GM19328 (cell line): Measurements from ENCODE around the gene CTSO.

Experiments
- ATAC-seq: cut with Tn5 transposase; IDR thresholded peaks from one replicate; pipeline ENCODE4 v1.9.1; 2021; ENCODE audit warnings: mild to moderate bottlenecking, moderate library complexity; ENCODE audit not compliant: unreplicated experiment

The CTSO gene, protein sequence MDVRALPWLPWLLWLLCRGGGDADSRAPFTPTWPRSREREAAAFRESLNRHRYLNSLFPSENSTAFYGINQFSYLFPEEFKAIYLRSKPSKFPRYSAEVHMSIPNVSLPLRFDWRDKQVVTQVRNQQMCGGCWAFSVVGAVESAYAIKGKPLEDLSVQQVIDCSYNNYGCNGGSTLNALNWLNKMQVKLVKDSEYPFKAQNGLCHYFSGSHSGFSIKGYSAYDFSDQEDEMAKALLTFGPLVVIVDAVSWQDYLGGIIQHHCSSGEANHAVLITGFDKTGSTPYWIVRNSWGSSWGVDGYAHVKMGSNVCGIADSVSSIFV

DNA sequence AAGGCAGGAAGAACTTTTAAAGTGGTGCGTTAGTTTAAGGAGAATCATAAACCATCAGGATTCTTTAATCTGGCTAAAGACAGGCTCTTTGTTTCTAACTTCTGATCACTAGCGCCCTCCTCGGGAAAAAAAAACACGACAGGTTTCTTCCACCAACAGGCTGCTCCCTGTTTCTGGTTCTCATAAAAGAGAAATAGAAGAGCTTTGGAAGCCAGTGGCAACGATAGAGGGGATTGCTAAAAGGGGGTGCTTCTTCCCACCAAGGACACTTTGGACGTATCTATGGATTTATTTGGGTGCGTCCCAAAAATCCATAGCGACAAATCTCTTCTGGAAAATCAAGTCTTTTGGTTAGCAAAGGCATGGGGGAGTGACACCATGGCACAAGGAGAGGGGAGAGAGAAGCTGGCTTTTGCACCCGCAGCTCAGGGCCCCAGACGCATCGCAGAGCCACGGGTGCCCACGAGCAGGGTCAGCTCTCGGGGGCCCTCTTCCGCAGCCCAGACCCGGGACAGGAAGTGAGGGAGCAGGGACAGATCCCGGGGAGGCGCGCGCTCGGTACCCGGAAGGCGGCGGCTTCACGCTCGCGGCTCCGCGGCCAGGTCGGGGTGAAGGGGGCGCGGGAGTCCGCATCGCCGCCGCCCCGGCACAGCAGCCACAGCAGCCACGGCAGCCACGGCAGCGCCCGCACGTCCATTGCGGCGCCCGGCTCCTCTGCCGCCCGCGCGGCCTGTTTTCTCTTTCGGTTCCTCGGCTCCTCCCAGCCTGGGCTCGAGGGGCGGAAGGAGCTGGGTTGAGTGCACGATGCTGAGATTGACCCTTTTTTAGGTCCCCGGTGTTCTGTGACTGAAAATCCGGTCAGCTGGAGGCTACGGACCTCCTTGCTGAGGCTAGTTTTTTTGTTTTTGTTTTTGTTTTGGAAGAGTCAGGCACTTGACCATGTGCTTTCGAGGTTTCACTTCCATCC lies at the start of gene CTSO:
Gene CTSO (minus strand): TSS at position 716 of the 967 bp plus-strand sequence. CDS start 19 bp downstream, at position 697.
- peak; percentile 91 for ATAC-seq

DNA sequence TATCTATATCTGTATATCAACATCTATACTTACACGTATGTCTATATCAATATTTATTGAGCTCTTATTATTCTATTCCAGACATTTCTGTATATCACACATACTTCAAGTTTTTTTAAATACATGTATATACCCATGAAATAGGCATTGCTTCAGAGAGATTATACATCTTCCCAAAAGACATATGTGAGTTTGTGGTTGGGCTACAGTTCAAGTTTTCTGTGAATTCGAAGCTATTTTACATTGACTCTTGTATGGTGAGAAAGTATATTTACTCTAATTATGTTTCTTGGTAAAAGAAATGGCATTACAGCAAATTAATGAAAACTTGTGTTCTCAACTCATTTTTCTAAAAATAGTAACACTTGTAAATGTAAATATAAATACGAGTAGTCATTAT lies 46.8 kb upstream of the CTSO start:
- ATAC-seq, result no peak

DNA sequence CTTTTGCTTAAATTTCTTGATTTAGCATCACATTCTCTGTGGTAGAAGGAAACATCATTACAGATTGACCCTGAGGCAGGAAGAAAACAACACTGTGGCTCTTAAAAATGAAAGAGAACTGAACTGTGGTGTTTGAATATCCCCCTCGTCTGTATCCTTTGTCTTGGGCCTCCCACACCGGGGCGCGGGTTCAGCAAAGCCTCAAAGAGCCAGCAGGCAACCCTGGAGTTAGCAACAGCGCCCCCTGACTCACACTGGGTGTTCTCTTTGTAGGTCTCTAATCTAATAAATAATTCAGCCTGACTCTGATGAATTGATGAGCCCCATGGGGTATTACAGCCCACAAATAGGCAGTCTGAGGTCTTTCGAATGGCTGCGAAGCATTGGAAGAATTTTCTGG lies 46.1 kb upstream of the CTSO start:
- ATAC-seq, result no peak

DNA sequence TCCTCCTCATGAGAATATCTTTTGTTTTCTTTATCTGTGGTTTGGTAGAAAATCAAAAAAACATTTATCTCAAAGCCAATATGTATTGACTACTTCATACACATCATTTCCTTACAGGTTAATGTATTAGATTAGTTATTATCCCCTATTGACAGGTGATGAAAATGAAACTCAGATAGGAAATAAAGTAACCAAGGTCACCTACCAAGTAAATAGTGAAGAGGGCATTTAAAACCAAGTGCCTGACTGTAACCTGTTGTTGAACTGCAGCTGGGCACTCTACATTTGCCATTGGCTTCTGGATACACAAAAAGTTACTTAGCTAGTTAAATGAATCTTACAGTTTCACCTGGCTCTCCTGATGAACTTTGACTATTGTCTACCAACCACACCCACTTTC lies 41.4 kb upstream of the CTSO start:
- no peak for ATAC-seq

DNA sequence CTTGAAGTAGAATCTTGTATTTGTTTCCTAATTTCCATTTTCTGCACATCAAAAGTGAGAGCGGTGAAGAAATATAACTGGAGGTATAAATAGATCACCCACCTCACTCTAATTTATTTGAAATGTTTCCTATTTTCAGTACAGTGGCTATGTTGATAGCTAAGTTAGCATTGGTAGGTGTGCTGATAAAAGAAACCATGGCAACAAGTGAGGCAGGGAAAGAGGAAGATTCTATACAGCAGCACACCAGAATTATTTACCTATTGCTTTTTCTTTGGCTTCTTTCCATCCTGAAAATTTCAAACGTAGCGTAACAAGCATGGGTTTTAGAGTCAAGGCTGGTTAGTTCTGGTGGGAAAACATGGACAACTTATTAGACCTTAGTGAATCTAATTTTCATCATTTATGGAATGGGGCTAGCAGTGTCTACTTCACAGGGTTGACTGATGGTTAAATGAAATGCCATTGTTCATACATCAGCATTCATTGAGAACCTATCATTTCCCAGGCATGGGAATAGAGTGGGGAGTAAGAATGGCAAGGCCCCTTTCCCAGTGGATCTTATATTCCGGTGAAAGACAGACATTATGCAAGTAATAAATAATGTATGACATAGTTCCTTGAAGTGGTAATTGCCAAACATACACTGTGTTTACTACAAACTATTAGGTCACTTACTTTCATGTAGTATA lies 30.6 kb upstream of the CTSO start:
- ATAC-seq, result no peak

DNA sequence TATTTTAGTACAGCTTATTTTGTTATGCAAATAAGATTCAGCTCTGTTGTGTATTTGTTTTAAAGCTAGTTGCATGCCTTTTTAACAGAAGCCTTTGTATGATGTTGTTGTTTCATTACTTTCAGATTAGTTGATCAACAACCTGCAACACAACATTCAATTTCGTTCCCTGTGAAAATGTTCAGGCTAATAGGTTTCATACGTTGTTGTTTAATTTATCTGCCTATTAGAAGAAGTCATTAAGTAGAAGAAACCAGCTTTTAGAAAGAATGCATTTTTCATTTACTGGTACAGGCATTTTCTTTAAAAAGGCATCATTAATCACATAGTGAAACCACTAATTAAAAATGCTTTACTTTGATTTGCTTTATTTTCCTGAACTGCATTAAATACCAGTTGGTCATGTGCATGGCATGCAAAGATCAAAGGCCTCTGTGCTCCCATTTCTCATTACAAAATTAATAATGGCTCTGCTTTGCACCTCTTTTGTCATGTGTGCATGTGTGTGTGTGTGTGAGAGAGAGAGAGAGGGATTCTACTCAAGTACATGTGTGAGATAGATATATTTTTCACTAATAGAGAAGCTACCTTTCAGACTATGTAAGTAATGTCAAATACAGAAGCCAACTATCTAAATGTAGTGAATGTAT lies 29.2 kb upstream of the CTSO start:
- no peak for ATAC-seq

DNA sequence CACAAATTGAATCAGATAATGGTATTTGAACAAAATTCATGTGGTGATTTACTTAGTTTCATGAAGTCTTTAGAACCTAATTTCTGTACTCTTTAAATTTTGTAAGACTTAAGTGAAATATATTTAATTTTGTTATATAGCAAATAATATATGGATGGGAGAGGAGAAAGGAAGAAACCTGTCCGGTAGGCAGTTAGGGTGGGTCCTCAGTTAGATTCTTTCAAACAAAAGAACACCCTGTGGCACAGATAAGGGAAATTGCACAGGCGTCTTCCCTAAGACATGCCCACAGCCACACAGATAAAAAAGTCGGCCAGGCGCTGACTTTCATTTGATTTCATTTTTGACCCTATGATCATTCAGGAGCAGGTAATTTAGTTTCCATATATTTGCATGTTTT lies 25.1 kb upstream of the CTSO start:
- no peak for ATAC-seq

DNA sequence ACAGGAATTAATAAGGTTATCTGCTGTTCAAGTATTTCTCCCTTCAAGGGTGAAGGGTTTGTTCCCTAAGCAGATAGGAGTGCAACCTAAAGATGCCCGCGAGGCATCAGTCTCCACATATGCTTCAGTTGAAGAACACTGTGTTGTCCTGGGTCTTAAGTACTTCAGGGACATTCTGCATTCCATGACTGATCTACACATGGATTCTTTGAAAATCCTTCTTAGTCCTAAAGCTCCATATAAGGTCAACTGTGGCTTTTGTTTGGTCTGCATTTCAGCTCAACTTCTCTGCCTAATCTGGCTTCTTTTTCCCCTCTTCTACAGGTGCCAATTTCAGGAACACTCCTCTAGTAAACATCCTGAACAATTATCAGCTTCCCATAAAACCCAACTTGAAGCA lies 21.8 kb upstream of the CTSO start:
- no peak for ATAC-seq

DNA sequence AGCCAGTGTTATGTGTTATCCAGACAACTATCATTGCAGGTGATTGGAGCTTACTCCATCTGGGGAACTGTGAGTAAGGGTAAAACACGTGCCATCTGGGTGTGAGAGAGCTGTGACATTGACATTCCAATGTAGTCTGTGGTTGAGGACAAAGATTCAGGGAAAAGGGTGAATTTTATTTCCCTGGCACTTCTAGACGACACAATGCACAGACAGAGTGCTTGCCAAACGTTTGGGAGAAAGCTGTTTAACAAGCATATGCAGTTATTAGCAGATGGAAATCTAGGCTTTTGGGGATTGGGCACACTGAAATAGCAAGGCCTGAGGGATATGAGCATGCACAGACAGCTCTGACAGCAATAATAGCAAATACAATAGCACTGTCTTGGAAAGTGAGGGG lies 21.3 kb upstream of the CTSO start:
- ATAC-seq, result no peak

DNA sequence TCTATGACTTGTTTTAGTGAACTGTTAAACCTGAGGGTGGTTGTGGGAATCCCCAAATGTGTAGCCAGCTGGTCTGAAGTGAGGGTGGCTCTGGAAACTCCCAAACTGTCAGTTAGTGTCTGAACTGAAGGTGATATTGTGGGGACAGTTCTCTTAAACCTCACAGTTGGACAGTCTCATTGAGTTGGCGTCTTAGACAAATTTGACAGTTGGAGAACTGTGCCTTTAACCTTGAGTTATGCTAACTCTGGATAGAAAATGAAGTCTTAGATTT lies 20.7 kb upstream of the CTSO start:
- ATAC-seq, result peak; percentile 91

DNA sequence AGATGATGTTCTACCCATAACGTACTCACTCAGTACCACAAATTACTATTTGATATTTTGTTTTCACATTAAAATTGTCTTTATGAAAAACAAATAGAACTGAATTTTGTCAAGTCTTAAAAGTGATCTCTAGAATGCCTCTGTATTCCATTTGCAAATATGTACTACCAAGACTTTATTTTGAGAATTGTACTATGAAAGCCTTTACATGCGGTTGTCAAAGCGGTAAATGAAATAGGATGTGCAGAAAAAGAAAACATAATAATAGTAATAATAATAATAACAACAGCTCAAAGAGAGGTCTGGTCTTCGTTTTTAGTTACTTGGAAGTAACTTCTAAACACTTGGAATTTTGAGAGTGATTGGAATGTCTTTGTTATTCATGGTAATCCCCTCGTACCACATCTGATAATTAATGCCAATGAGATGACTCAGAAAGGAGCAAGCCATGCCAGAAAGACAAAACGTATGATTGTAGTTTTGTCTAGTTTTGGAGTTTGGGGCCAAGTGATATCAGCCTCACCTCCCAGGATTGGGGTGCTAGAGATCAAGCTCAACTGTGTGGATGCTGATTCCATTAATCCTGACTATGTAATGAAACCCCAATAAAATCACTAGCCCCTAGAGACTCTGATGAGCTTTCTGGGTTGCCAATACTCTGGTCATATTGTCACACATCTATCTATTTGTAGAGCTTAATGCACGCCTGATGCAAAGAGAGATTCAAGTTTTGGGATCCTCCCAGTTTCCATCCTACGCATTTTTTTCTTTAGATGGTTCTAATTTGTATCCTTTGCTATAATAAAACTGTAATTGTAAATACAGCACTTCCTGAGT lies 20.2 kb upstream of the CTSO start:
- peak; percentile 19 for ATAC-seq

DNA sequence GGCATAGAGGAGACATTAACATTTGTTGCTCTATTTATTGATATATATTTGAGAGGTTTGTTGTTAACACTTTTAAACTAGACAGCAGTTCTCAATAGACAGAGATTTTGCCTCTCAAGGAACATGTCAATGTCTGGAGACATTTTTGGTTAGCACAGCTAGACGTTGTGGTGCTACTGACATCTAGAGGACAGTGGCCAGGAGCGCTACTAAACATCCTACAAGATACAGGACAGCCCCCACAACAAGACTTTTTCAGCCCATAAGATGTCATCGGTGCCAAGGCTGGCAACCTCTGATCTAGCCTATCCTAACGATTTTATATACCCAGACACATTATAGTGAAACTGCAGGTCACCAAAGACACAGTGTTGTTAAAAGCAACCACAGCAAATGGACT lies 18.4 kb upstream of the CTSO start:
- no peak for ATAC-seq

DNA sequence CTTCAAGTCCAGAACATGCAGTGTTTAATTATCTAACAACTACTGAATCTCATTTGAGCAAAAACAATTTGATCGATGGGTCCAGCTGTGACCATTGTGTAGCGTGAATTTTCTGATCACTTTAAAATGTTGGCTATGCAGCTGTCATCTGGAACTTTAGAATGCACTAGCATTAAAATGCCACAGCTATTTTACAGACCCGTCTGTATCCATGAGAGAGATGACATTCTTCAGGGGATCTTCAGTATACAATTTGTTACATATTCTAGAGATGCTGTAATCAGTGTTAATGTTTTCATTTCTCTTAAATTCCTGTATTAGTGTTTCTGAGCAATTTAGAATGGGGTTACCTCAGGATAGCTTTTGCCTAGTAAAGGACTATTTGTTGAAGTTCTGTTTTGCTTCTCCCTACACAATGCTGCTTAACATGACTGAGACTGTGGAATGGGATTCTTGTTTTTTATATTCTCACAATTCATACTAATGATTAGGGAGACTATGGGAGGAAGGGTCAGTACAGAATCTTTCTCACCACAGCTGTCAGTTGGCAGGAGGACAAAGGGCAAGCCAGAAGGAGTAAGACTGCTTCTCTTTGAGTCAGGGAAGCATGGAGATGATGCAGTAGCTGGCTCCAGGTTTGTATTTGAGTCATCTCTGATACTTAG lies 13.2 kb upstream of the CTSO start:
- no peak for ATAC-seq

DNA sequence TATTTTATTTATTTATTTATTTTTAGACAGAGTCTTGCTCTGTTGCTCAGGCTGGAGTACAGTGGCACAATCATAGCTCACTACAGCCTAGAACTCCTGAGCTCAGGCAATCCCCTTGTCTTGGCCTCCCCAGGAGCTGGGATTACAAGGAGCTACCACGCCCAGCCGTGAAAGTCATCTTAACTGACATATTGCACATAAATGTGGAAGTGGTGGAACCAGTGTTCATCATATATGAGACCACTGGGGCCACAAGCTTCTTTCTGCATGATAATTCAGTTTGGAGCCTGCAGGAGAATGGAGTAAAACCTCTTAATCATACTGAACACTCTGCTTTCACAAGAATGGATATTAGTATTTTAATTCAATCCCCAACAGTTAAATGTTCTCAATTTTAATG lies 12.5 kb upstream of the CTSO start:
- ATAC-seq, result no peak

DNA sequence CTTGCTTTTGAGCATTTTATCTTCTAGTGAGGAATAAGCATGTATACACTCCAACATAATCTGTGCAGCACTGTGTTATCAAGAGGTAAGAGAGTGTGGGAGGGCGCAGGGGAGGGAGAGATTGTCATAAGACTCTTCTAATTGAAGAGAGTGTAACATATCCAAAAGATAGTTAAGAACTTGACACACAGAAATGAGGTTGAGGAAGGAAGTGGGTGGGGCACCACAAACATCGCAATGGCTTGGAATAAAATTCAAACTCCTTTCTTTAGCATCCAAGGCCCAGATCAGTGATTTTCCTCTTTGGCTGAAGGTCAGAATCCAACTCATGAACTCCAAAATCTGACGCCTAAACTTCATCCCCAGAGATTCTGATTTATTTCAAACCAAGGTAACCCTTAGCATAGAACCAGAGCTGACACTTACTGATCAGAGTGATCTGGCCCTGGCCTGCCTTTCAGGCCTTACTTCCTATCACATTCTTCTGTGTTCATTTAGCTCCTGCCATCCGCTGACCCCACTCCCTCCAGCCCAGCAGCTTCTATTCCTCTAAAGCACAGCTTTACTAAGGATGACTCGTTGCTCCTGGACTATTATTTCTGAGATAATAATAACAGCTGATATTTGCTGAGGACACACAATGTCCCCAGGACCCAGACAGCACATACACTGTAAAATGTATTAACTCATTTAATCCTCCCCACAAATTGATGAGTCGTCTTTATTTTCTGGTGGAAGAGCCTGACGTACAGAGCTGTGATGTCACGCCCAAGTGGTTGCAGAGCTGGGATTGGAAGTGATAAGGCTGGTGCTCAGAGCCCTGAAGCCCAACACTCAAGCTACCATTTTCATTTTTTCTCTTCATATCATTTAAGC lies 10.6 kb upstream of the CTSO start:
- ATAC-seq, result no peak

DNA sequence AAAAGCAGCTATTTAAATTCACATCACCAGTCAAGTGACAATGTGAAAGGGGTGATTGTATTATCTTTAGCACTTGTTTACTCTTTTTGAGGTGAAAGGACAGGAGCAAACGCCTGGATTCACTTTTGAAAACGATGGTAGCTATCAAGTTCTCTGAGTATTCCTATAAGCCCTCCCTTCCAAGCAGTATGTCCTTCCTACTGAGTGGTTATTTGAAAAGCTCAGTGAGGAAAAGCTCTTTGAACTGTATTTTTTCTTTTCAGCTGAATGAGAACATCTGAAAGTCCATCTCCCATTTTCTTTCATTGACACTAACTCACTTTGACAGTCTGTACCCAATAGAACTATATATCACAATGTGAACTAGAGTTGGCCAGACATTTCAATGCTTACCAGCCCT lies 9.1 kb upstream of the CTSO start:
- ATAC-seq, result no peak

DNA sequence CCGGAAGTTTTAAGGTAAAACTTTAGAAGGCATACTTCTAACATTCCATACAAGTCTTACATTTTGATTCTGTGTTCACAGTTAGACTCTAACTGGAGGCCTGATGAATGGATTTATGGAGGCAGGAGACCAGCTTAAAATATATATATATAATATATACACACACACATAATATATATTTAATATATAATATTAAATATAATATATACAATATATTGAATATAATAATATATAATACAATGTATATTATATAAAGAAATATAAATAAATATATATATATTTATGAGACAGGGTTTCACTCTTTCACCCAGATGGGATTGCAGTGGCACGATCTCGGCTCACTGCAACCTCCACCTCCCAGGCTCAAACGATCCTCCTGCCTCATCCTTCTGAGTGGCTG lies 7.9 kb upstream of the CTSO start:
- no peak for ATAC-seq

DNA sequence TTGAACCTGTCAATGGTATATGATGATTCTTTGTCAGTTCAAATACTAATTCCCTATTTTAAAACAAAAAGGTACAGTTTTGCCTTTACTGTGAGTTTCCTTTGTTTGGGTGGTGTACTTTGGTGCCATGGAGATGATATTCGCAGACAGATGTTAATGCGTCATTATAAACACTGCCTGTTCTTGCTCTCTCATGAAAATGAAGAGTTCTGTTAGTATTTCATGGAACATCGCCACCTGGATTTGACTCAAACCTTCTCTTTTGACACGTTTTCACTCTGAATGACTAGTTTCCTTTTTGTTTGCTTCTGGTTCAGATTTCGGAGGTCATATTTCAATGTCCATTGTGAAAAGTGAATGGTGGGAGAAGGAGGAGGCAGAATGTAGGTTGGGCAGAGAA lies 6.9 kb upstream of the CTSO start:
- ATAC-seq, result no peak

DNA sequence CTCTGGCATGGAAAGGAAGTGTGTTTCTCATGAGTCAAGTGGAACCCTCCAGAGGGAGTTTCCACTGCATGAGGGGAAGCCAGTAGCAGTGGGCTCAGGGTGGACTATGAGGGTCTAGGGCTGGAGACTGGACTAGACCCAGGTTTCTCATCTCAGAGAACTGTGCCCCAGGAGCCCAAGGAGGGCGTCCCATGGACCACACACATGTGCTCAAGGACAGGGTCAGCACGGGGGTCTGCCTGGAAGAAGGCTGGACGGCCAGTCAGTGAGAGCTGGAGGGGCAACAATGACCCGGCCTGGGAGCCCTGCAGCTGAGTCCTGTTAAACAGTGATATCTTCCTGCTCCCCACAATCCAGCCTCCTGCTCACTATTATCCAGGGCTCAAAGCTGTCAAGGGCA lies 5.8 kb upstream of the CTSO start:
- ATAC-seq, result no peak
